NCI-H2227 (cell line): ENCODE measurements around the gene VTI1A.
"Not testable (repeated sequence)": the region's sequence is repeated elsewhere in the genome, so short reads cannot be mapped to it uniquely, and the experiment has no call there.

Experiments used
- DNase-seq: peaks from one replicate; lab custom pipeline; 2025; ENCODE audit not compliant: unreplicated experiment; lab: John Stamatoyannopoulos, UW

The VTI1A gene

GRCh38 chr10:112446855-112447619 is at the start of gene VTI1A, which contains the start of gene ZDHHC6:
TSS of gene VTI1A (plus strand) at chr10:112447215. CDS start at chr10:112447374, 159 bp downstream.
TSS of gene ZDHHC6 (minus strand) at chr10:112446914. CDS start at chr10:112445436, 1,478 bp downstream.
- peak; percentile 85 for DNase-seq

DNA sequence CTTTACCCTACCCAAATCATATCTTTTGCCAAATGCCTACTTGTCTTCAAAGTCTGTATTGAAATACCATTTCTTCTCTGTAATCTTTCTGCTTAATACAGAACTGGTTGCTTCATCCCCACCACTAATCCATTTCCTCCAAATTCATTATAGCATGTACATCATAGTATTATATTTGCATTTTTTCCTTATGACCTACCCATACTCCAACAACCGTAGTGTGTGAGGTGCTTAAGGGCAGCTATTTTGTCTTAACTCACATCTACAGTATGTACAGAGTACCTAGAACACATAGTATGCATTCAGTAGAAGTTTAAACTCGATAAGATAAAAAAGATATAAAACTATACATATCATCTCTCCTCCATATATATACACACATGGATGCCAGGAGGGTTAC is 49.4 kb upstream of the VTI1A start:
- no peak for DNase-seq

- DNase-seq, result no peak
These were observed 44.1 kb upstream of the VTI1A start for GRCh38 chr10:112402917-112403316.

DNA sequence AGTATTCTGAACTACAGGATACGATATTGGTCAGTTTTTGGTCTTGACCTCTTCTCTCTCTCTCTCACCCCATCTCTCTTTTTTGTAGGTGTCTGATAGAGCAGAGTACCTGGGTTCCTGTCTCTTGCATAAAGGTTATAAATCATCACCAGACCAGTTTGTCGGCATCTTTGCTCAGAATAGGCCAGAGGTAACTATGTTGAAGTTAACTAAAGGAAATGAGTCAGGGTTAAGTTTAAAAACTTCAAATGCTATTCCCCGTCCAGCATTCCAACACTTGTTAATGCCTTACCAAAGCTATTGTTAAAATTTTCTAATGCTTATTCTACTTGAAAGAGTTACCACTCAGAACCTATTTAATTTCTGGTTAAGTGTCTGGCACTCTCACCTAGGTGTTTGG is 42.4 kb upstream of the VTI1A start:
- no peak for DNase-seq

DNA sequence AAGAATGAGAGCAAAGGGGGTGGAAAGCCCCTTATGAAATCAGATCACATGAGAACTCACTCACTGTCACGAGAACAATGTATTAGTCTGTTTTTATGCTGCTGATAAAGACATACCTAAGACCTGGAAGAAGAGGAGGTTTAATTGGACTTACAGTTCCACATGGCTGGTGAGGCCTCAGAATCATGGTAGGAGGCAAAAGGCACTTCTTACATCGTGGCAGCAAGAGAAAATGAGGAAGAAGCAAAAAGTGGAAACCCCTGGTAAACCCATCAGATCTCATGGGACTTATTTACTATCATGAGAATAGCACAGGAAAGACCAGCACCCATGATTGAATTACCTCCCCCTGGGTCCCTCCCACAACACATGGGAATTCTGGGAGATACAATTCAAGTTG is 40.2 kb upstream of the VTI1A start:
- DNase-seq, result not testable (repeated sequence)

DNA sequence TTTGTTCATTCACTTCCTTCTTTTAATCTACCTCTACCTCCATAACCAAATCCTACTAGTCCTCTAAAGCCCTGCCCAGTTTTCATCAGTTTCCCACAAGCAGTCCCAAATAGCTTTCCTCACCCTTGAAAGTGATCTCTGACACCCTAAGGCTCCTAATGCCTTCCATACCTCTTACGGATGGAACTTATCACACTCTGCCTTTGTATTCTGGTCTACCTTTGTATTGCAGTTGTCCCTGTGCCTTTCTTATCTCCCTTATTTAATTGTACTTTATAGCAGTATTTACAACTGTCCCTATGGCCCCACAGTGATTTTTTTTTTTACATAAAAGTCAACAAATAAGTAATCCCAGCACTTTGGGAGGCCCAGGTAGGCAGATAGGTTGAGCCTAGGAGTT is 39.3 kb upstream of the VTI1A start:
- DNase-seq, result no peak

DNA sequence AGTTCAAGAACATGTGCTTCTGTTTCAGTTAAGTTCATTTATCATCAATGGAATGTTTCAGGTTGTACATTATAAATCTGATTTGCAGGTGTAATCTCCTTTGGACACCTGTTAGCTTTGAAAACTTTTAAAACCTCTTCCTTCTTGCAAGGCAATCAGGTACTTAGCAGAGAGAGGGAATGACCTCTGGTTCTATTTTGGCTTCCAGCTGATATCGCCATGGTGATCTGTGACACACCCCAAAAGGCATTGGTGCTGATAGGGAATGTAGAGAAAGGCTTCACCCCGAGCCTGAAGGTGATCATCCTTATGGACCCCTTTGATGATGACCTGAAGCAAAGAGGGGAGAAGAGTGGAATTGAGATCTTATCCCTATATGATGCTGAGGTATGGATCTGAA is 37.7 kb upstream of the VTI1A start:
- no peak for DNase-seq

DNA sequence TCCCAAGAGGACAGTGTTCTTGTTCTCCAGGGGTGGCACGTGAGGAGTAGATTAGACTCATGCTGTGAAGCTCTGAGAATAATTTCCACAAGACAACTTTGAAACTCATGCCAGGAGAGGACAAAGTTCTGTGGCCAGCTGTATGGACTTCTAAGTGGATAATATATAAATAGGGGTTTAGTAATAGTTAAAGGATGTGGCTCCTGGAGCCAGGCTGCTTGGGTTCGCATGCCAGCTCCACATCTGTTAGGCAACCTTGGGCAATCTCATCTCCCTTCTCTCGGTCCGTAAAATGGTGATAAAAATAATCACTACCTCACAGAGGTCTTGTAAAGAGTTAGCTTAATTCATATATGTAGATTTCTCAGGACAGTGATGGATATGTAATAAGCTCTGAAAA is 37.3 kb upstream of the VTI1A start:
- DNase-seq, result no peak

- no peak for DNase-seq
These were observed 34.3 kb upstream of the VTI1A start for GRCh38 chr10:112412696-112413095.

DNA sequence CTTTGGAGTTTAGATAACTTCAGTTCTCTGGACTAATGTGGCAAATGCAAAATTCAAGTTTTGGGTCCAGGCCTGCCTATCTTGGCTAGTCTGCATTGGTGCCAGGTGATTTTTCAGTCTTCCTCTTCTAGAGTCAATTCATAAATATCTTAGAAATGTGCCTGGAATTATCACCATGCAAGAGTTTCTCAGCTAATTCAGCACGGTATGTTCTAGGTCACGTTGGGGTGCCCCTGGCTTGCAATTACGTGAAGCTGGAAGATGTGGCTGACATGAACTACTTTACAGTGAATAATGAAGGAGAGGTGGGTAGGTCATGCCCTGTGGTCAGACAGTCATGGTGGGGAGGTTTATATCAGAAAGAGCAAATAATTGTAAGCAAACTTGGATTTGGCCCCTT is 25.3 kb upstream of the VTI1A start:
- no peak for DNase-seq

DNA sequence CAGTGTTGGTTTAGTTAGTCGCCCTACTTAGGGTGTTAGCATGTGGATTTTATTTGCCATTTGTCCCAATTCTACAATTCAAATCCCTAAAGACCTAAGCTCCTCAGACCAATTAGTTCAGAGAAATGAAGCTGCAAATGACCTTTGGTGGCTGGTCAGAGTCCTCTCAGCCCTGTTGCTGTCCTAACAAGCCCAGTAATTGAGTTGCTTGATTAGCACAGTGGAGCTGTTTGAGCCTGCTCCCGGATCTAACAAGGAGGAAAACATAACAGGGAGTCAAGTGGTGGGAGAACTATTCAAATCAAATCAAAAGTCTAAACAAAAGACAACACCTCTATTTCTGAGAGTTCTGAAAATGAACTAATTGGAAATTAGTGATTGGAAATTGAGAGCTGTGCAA is 22.4 kb upstream of the VTI1A start:
- DNase-seq, result no peak

- no peak for DNase-seq
These were observed 20.9 kb upstream of the VTI1A start for GRCh38 chr10:112426111-112426510.

- no peak for DNase-seq
These were observed 17.9 kb upstream of the VTI1A start for GRCh38 chr10:112429147-112429546.

DNA sequence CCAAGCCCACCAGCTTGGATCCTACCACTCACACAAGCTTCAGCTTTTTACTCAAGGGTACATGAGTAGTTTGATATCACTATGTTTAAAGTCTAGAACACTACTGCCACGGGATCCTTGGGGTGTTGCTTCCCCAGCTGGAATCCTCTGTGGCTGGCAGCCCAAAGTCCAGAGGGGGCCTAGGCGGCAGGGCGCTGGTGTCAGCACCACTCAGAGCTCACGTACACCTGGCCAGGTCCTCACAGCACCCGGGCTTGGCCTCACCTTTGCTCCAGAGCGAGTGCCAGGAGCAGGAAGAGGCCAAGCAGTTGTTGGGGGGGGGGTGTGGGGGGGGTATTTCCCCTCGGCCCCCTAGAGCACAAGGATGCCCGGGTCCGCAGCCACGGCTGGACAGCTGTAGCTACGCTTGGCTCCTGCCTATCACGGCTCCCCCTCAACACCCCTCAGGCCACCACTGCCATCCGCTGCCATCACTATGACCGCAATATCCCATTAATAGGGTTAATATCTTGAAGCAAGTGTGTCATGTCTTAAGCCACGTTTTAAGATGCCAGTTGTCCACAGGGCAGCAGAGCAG is 17.3 kb upstream of the VTI1A start:
- no peak for DNase-seq

DNA sequence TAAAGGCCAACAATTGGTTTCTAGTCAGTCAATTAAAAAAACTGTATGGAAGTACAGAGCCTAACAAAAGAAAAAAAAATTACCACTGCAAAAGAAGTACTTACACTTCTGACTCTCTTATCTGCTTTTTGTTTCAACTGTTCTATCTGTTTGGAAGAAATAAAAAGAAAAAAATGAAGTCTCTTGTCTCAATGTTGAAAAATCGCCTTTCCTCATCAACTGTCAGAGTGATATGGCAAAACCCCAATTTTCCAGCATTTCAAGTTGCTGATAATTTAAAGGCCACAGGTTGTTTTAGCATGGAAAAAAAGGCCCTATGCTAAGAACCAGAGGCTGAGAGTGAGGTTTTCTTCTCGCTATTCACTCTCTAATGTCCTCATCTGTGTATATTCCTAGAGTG is 13.9 kb upstream of the VTI1A start:
- no peak for DNase-seq

DNA sequence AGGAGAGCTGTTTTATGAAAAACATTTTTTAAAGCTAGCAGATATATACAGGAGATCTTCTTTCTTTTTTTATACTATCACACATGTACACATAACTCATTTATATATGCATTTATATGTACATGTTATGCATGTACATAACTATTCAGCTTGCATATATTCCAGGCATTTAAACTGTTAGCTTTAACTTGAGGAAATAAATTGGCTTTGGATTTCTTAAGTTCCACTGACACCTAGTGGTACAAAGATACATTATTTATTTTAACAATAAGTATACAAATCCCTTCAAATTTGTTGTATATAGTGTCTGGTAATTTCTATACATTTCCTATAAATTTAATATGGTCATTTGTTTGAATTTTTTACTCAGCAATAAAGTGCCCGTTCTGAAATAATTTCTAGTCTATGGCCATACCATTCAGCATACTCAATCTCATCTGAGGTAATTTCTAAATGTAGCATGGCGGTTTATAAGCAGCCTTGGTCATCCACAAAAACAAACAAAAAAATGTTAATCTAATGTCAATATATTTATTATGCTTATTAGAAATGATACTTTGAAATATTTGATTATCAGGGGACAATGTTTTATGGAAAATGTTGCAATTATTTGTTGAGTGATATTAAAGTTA is 11.9 kb upstream of the VTI1A start:
- DNase-seq, result peak; percentile 3

- DNase-seq, result no peak
These were observed 8.7 kb upstream of the VTI1A start for GRCh38 chr10:112438356-112438755.

DNA sequence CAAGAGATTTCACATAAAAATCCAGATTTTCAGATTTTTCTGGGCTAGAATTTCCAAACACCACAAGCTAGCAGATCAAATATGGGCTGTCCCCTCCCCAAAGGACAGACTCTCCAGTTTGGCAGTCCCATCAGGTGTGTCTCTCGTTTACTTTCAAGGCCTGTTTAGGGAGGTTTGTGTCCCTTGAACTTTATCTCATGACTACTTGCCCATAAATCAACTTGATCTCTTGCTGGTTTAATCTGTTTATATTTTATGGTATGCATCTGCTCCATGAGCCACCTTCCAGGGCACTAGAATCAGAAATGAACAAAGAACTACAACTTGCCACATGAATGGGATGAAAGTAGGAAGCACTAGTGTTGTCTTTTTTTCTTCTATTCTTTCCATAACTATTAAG is 5.5 kb upstream of the VTI1A start:
- no peak for DNase-seq

GRCh38 chr10:112442063-112442462 is 5.0 kb upstream of the VTI1A start:
- DNase-seq, result no peak

GRCh38 chr10:112446055-112446854 is 760 bp upstream of the VTI1A start:
- no peak for DNase-seq

GRCh38 chr10:112447620-112447928 is 559 bp downstream of the VTI1A start:
- no peak for DNase-seq

DNA sequence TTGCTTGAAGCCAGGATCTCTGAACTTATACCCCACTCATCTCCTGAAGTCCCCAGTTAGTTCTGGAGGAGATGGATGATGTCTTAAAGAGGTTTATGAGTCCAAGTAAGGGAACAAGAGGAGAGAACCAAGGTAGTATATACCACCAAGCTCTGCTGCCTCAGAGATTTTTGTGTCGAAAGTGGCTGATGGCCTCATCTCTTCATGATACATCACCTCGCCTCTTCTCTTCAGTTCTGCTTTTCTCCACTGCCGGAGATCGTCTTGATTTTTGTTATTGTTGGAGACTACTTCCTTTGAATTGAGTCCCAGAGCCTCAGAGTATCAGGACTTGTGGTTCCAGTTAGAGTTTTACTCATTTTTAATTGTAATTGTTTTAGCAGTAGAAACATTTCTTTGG is 1.9 kb downstream of the VTI1A start:
- DNase-seq, result no peak
